Endodermal cell (in vitro differentiated cells): Measurements from ENCODE around the gene CYB5B. TPM values are rescaled to one million over a fixed set of nuclear protein-coding genes. Genes with fewer than 3 reads are reported as not detected.
A peak's percentile ranks its signal among the peaks of the same experiment; 100 is the strongest.
"Not testable (repeated sequence)": the region's sequence is repeated elsewhere in the genome, so short reads cannot be mapped to it uniquely, and the experiment has no call there.

ENCODE experiments used
- DNase-seq: peaks from one replicate; pipeline ENCODE4 v3.0.0-alpha.2; 2017
- H3K27ac ChIP-seq: 2 replicates; pipeline ENCODE4 v1.5.1; 2013; ENCODE audit warnings: mild to moderate bottlenecking, low read depth, low read length, moderate library complexity
- H3K27me3 ChIP-seq: 2 replicates; pipeline ENCODE4 v1.6.1; 2013; ENCODE audit warnings: mild to moderate bottlenecking, low read length, moderate library complexity; ENCODE audit not compliant: insufficient read depth, control insufficient read depth, poor library complexity, severe bottlenecking
- H3K36me3 ChIP-seq: 2 replicates; pipeline ENCODE4 v1.7.0; 2013; ENCODE audit warnings: mild to moderate bottlenecking, low read length, moderate library complexity; ENCODE audit not compliant: control insufficient read depth, insufficient read depth
- H3K4me1 ChIP-seq: one replicate; pipeline ENCODE4 v1.7.0; 2013; ENCODE audit warnings: low read length; ENCODE audit not compliant: control insufficient read depth, insufficient read depth
- H3K4me3 ChIP-seq: 2 replicates; pipeline ENCODE4 v1.5.1; 2013; ENCODE audit warnings: mild to moderate bottlenecking, low read length, moderate library complexity
- H3K9ac ChIP-seq: 2 replicates; pipeline ENCODE4 v1.6.1; 2013; ENCODE audit warnings: mild to moderate bottlenecking, low read length, moderate library complexity; ENCODE audit not compliant: poor library complexity, severe bottlenecking; ENCODE audit errors: extremely low read depth
- H3K9me3 ChIP-seq: 2 replicates; pipeline ENCODE4 v1.6.1; 2013; ENCODE audit warnings: mild to moderate bottlenecking, low read length, moderate library complexity; ENCODE audit not compliant: control insufficient read depth
- H3K27ac Mint-ChIP-seq: 2 replicates; pipeline ENCODE4 v1.8.0; 2020; ENCODE audit warnings: mixed read lengths
- H3K27me3 Mint-ChIP-seq: 2 replicates; pipeline ENCODE4 v1.8.0; 2021; ENCODE audit warnings: mild to moderate bottlenecking, mixed read lengths; ENCODE audit not compliant: insufficient read depth
- H3K36me3 Mint-ChIP-seq: 2 replicates; pipeline ENCODE4 v1.8.0; 2020; ENCODE audit warnings: low read depth, mixed read lengths
- H3K4me1 Mint-ChIP-seq: 2 replicates; pipeline ENCODE4 v1.8.0; 2020; ENCODE audit warnings: mixed read lengths
- H3K4me3 Mint-ChIP-seq: 2 replicates; pipeline ENCODE4 v1.8.0; 2020; ENCODE audit warnings: mild to moderate bottlenecking, moderate library complexity, mixed read lengths
- H3K9me3 Mint-ChIP-seq: 2 replicates; pipeline ENCODE4 v1.8.0; 2020; ENCODE audit warnings: mild to moderate bottlenecking, mixed read lengths
- WGBS, 2 experiments: methylation state at CpG; one replicate each; pipeline versions ENCODE4 v1.1.5 to v1.1.7; 2013; ENCODE audit warnings: missing lambda C conversion rate in 2 of 2, mixed read lengths in 1 of 2; ENCODE audit not compliant: insufficient coverage in 1 of 2, insufficient read length in 1 of 2; 5-methylcytosine and 5-hydroxymethylcytosine counted together
- total RNA-seq, 2 donors: library from RNA; stranded (reverse); fragmentation: NEBNext Ultra II Directional in 1 of 2; extraction: Animal tissue kit (Norgen Biotek cat#: 25700) in 1 of 2; gene quantifications; 2 replicates in 1 of 2; 3 replicates in 1 of 2; pipeline ENCODE4 v1.2.1, GENCODE V29; 2021
- TF ChIP-seq, protein P1 (sequence below): fragments of 200-600 bp; sonication (generic); conservative IDR thresholded peaks from 2 replicates; pipeline ENCODE4 v1.5.0; 2021; ENCODE audit warnings: antibody characterized with exemption, mild to moderate bottlenecking

The CYB5B gene
- total RNA-seq, 2 donors from 2014 or later: 123 to 131 TPM

DNA sequence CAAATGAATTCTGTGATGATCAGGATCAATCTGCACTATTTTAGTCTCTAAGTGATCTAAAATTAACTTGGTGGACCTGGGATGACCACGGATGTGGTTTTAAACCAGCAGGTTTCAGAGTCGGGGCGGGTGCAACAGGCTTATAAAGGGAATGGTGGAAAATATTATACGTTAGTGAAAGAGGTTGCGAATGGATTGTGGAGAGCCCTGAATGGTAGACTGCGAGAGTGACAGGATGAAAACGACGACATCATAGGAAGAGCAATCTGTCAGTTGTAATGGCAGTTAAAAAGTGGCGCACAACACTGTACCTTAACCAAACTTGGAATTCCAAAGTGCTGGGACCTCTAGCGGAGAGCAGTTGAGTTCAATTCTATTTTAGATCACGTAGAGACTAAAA, 1.2 kb upstream of the CYB5B start:
- Mint-ChIP-seq H3K4me3 (no peak overlapping the region), H3K4me1 (peaks cover 9% of the 10 kb centered on the region), H3K27me3 (no peaks in the 10 kb centered on the region), H3K9me3 (peaks cover 4% of the 10 kb centered on the region), H3K36me3 (peaks cover 16% of the 10 kb centered on the region), H3K27ac (no peak overlapping the region)
- Histone ChIP-seq H3K27me3 (no peaks in the 10 kb centered on the region), H3K27ac (no peak overlapping the region), H3K9ac (no peak overlapping the region), H3K4me3 (no peak overlapping the region), H3K4me1 (peaks cover 2% of the 10 kb centered on the region), H3K9me3 (peaks cover 4% of the 10 kb centered on the region), H3K36me3 (peaks cover 16% of the 10 kb centered on the region)
- WGBS, 2 experiments: 92 to 94% methylated on average over 11 of the region's 11 CpGs
- TF ChIP-seq, protein P1, sequence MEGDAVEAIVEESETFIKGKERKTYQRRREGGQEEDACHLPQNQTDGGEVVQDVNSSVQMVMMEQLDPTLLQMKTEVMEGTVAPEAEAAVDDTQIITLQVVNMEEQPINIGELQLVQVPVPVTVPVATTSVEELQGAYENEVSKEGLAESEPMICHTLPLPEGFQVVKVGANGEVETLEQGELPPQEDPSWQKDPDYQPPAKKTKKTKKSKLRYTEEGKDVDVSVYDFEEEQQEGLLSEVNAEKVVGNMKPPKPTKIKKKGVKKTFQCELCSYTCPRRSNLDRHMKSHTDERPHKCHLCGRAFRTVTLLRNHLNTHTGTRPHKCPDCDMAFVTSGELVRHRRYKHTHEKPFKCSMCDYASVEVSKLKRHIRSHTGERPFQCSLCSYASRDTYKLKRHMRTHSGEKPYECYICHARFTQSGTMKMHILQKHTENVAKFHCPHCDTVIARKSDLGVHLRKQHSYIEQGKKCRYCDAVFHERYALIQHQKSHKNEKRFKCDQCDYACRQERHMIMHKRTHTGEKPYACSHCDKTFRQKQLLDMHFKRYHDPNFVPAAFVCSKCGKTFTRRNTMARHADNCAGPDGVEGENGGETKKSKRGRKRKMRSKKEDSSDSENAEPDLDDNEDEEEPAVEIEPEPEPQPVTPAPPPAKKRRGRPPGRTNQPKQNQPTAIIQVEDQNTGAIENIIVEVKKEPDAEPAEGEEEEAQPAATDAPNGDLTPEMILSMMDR: no peak
- DNase-seq: no peak

DNA sequence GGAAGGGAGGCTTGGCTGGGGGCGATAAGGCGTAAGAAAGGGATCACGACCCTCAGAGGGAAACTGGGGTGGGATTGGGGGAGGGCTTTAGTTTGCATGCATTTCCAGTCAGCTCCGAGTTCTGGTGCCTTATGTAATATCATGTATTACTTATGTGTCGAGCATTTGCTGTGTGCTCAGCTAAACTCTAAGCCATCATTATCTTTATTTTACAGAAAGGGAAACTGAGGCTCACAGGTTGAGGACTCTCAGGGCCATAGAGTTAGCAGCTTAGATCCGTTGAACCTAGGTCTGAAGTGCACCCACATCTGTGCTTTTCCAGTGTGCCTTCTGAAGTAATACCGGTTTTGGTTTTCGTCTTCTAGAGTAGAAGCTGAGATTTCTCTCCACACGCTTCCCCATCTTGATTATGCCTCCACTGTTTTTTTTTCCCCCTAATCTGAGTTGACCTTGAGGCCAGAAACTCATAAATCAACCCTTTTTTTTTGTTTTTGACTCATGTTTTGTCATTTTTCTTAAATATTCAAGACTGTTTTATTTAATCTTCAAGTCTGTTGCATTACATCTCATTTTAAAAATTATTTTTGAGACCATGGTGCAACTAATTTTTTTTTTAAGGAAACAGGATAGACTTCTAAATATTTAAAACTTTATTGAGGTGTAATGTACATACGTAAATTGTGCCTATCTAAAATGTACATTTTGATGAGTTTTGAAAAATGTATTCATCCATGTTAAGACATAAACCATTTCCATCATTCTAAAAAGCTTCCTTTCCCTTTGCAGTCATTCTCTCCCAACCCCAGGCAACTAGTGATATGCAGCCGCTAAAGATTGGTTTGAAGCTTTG, 741 bp downstream of the CYB5B start:
- no peak for DNase-seq
- Histone ChIP-seq H3K4me1 (no peaks in the 10 kb centered on the region), H3K9me3 (peaks cover 13% of the 10 kb centered on the region), H3K27me3 (no peaks in the 10 kb centered on the region), H3K36me3 (peaks cover 36% of the 10 kb centered on the region), H3K4me3 (peak overlapping the region; percentile 98), H3K9ac (peak overlapping the region; percentile 82), H3K27ac (peak overlapping the region; percentile 33)
- Mint-ChIP-seq H3K36me3 (peaks cover 36% of the 10 kb centered on the region), H3K9me3 (peaks cover 12% of the 10 kb centered on the region), H3K4me1 (peaks cover 7% of the 10 kb centered on the region), H3K27me3 (no peaks in the 10 kb centered on the region), H3K4me3 (peak overlapping the region; percentile 100), H3K27ac (peak overlapping the region; percentile 98)
- TF ChIP-seq, protein P1: no peak
- 4 to 20% methylated on average over 7 to 10 of the region's 11 CpGs for WGBS, 2 experiments

DNA sequence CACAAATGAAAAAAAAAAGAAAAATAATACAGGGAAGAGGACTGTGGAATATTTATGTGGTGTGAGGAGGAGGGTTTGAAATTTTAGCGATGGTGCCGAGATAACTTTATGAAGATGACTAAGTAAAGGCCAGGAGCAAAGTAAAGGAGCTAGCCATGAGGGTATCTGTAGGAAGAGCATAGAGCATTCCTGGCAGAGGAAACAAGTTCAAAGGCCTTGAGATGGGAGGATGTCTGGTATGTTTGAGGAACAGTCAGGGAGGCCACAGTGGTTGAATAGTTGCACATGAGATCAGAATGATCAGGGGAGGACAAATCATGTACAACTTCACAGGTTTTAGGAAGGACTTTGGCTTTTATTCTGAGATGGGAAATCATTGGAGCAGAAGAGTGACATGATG, 4.2 kb downstream of the CYB5B start:
- Histone ChIP-seq H3K9ac (no peak overlapping the region), H3K27me3 (no peaks in the 10 kb centered on the region), H3K9me3 (peaks cover 13% of the 10 kb centered on the region), H3K36me3 (peaks cover 64% of the 10 kb centered on the region), H3K4me1 (no peaks in the 10 kb centered on the region), H3K27ac (no peak overlapping the region), H3K4me3 (no peak overlapping the region)
- Mint-ChIP-seq H3K4me1 (peaks cover 7% of the 10 kb centered on the region), H3K27ac (no peak overlapping the region), H3K36me3 (peaks cover 53% of the 10 kb centered on the region), H3K9me3 (peaks cover 12% of the 10 kb centered on the region), H3K4me3 (no peak overlapping the region), H3K27me3 (no peaks in the 10 kb centered on the region)
- DNase-seq: no peak
- WGBS, 2 experiments: 96 to 100% methylated on average over 2 of the region's 2 CpGs
- TF ChIP-seq, protein P1: no peak

DNA sequence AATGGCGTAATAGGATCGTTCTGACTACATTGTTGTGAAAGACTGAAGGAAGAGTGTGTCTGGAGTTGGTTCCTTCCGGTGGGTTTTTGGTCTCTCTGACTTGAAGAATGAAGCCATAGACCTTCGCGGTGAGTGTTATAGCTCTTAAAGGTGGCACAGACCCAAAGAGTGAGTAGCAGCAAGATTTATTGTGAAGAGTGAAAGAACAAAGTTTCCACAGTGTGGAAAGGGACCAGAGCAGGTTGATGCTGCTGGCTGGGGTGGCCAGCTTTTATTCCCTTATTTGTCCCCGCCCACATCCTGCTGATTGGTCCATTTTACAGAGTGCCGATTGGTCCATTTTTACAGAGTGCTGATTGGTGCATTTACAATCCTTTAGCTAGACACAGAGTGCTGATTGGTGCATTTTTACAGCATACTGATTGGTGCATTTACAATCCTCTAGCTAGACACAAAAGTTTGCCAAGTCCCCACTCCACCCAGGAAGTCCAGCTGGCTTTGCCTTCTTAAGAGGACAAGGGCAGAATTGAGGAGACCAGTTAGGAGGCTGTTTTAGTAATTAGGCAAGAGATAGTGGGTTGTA, 4.7 kb downstream of the CYB5B start:
- not testable (repeated sequence) for H3K27me3 Mint-ChIP-seq, DNase-seq, H3K27me3 ChIP-seq, H3K9ac ChIP-seq, H3K4me1 ChIP-seq, H3K27ac ChIP-seq, H3K27ac Mint-ChIP-seq, H3K4me3 Mint-ChIP-seq, H3K4me1 Mint-ChIP-seq, H3K4me3 ChIP-seq
- peaks cover 69% of the 10 kb centered on the region for H3K36me3 ChIP-seq
- peaks cover 56% of the 10 kb centered on the region for H3K36me3 Mint-ChIP-seq
- WGBS, 2 experiments: 93 to 96% methylated on average over 7 of the region's 7 CpGs
- peaks cover 12% of the 10 kb centered on the region for H3K9me3 Mint-ChIP-seq
- peaks cover 13% of the 10 kb centered on the region for H3K9me3 ChIP-seq
